ENCODE data around the gene GRM1. TPM values are rescaled to one million over a fixed set of nuclear protein-coding genes. Genes with fewer than 3 reads are reported as not detected.

The GRM1 gene
- total RNA-seq, 1 donor from 2014 or later: 0.79 TPM

- Histone ChIP-seq H3K9me3 (ENCODE audit: low read depth) (no peaks in the 10 kb centered on the region), H2AFZ (replicated peaks) (no peak overlapping the region), H3K9ac (no peak overlapping the region), H3K36me3 (no peaks in the 10 kb centered on the region), H3K27me3 (no peaks in the 10 kb centered on the region), H3K79me2 (ENCODE audit: low read depth) (no peaks in the 10 kb centered on the region), H3F3A (ENCODE audit: low read depth) (no peaks in the 10 kb centered on the region), H3K27ac (no peak overlapping the region), H4K20me1 (ENCODE audit: low read depth) (no peaks in the 10 kb centered on the region), H3K4me2 (no peak overlapping the region), H3K4me3 (no peak overlapping the region), H3K4me1 (no peaks in the 10 kb centered on the region)
- no peak for DNase-seq (ENCODE audit: low spot score)
- H3K9me3 Mint-ChIP-seq: peaks cover 18% of the 10 kb centered on the region
- H3K36me3 Mint-ChIP-seq: peaks cover 2% of the 10 kb centered on the region
- H3K27me3 Mint-ChIP-seq (ENCODE audit: insufficient read depth, low read depth): no peaks in the 10 kb centered on the region
- H3K4me3 Mint-ChIP-seq: no peak overlapping the region
- H3K27ac Mint-ChIP-seq: no peak overlapping the region
- no peaks in the 10 kb centered on the region for H3K4me1 Mint-ChIP-seq
- TF ChIP-seq, protein P1, sequence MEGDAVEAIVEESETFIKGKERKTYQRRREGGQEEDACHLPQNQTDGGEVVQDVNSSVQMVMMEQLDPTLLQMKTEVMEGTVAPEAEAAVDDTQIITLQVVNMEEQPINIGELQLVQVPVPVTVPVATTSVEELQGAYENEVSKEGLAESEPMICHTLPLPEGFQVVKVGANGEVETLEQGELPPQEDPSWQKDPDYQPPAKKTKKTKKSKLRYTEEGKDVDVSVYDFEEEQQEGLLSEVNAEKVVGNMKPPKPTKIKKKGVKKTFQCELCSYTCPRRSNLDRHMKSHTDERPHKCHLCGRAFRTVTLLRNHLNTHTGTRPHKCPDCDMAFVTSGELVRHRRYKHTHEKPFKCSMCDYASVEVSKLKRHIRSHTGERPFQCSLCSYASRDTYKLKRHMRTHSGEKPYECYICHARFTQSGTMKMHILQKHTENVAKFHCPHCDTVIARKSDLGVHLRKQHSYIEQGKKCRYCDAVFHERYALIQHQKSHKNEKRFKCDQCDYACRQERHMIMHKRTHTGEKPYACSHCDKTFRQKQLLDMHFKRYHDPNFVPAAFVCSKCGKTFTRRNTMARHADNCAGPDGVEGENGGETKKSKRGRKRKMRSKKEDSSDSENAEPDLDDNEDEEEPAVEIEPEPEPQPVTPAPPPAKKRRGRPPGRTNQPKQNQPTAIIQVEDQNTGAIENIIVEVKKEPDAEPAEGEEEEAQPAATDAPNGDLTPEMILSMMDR (IDR thresholded peaks at IDR 0.05): no peak
- TF ChIP-seq EZH2phosphoT487 (IDR thresholded peaks at IDR 0.05): no peak
- no peak for TF ChIP-seq EZH2 (IDR thresholded peaks at IDR 0.05)
These were observed 141.0 kb downstream of the GRM1 start for GRCh38 chr6:146169872-146170271.

GRCh38 chr6:146177785-146178184 lies 148.9 kb downstream of the GRM1 start:
- H4K20me1 ChIP-seq (ENCODE audit: low read depth): no peaks in the 10 kb centered on the region
- DNase-seq (ENCODE audit: low spot score): no peak
- TF ChIP-seq EZH2phosphoT487 (IDR thresholded peaks at IDR 0.05): no peak
- TF ChIP-seq, protein P1 (IDR thresholded peaks at IDR 0.05): no peak
- no peak for TF ChIP-seq EZH2 (IDR thresholded peaks at IDR 0.05)
- H3K4me2 ChIP-seq: no peak overlapping the region
- H3K9ac ChIP-seq: no peak overlapping the region
- H3K9me3 ChIP-seq (ENCODE audit: low read depth): no peaks in the 10 kb centered on the region
- no peaks in the 10 kb centered on the region for H3K36me3 ChIP-seq
- Mint-ChIP-seq H3K4me1 (peaks cover 12% of the 10 kb centered on the region), H3K36me3 (peaks cover 2% of the 10 kb centered on the region), H3K4me3 (no peak overlapping the region), H3K27ac (no peak overlapping the region), H3K9me3 (peaks cover 2% of the 10 kb centered on the region), H3K27me3 (ENCODE audit: insufficient read depth, low read depth) (no peaks in the 10 kb centered on the region)
- no peak overlapping the region for H3K4me3 ChIP-seq
- no peak overlapping the region for H3K27ac ChIP-seq
- no peaks in the 10 kb centered on the region for H3K4me1 ChIP-seq
- no peak overlapping the region for H2AFZ ChIP-seq (replicated peaks)
- no peaks in the 10 kb centered on the region for H3K79me2 ChIP-seq (ENCODE audit: low read depth)
- H3K27me3 ChIP-seq: no peaks in the 10 kb centered on the region
- H3F3A ChIP-seq (ENCODE audit: low read depth): no peaks in the 10 kb centered on the region

- H3K4me1 ChIP-seq: no peaks in the 10 kb centered on the region
- H2AFZ ChIP-seq (replicated peaks): no peak overlapping the region
- no peak overlapping the region for H3K9ac ChIP-seq
- no peaks in the 10 kb centered on the region for H3K27me3 ChIP-seq
- H3K36me3 Mint-ChIP-seq: no peaks in the 10 kb centered on the region
- no peak overlapping the region for H3K4me3 Mint-ChIP-seq
- no peaks in the 10 kb centered on the region for H3K27me3 Mint-ChIP-seq (ENCODE audit: insufficient read depth, low read depth)
- no peaks in the 10 kb centered on the region for H3K9me3 ChIP-seq (ENCODE audit: low read depth)
- H3K4me3 ChIP-seq: no peak overlapping the region
- no peaks in the 10 kb centered on the region for H3K36me3 ChIP-seq
- H3K27ac ChIP-seq: no peak overlapping the region
- no peak for TF ChIP-seq EZH2phosphoT487 (IDR thresholded peaks at IDR 0.05)
- no peak for TF ChIP-seq EZH2 (IDR thresholded peaks at IDR 0.05)
- TF ChIP-seq, protein P1 (IDR thresholded peaks at IDR 0.05): no peak
- H3K9me3 Mint-ChIP-seq: no peaks in the 10 kb centered on the region
- H3K79me2 ChIP-seq (ENCODE audit: low read depth): no peaks in the 10 kb centered on the region
- H4K20me1 ChIP-seq (ENCODE audit: low read depth): no peaks in the 10 kb centered on the region
- H3F3A ChIP-seq (ENCODE audit: low read depth): no peaks in the 10 kb centered on the region
- no peaks in the 10 kb centered on the region for H3K4me1 Mint-ChIP-seq
- no peak overlapping the region for H3K27ac Mint-ChIP-seq
- DNase-seq (ENCODE audit: low spot score): no peak
- H3K4me2 ChIP-seq: no peak overlapping the region
These were observed 155.0 kb downstream of the GRM1 start for GRCh38 chr6:146183831-146184230.

Data from neural progenitor cell (in vitro differentiated cells).